Measurements from ENCODE around the gene PI16.

The PI16 gene

DNA sequence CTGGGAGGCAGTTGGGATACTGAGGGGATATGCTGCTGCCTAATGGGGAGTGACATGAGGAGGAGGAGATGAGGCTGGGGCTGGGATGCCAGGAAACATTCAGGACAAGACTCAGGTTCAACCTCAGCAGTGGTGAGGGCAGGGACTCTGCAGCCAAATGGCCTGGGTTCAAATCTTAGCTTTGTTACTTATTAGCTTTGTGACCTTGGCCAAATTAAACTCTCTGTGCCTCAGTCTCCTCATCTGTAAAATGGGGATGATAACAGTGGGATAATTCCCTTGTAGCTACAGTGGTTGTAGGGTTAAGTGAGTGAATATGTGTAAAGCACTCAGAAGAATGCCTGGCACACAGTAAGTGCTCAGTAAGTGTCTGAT, 1.9 kb downstream of the PI16 start:
- TF ChIP-seq, protein P1, sequence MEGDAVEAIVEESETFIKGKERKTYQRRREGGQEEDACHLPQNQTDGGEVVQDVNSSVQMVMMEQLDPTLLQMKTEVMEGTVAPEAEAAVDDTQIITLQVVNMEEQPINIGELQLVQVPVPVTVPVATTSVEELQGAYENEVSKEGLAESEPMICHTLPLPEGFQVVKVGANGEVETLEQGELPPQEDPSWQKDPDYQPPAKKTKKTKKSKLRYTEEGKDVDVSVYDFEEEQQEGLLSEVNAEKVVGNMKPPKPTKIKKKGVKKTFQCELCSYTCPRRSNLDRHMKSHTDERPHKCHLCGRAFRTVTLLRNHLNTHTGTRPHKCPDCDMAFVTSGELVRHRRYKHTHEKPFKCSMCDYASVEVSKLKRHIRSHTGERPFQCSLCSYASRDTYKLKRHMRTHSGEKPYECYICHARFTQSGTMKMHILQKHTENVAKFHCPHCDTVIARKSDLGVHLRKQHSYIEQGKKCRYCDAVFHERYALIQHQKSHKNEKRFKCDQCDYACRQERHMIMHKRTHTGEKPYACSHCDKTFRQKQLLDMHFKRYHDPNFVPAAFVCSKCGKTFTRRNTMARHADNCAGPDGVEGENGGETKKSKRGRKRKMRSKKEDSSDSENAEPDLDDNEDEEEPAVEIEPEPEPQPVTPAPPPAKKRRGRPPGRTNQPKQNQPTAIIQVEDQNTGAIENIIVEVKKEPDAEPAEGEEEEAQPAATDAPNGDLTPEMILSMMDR (IDR thresholded peaks at IDR 0.05; ENCODE audit: control insufficient read depth, extremely low read depth, insufficient read depth): no peak
- DNase-seq (ENCODE audit: low read depth): no peak
- no peak overlapping the region for H3K4me3 ChIP-seq (ENCODE audit: low read depth, low read length)

DNA sequence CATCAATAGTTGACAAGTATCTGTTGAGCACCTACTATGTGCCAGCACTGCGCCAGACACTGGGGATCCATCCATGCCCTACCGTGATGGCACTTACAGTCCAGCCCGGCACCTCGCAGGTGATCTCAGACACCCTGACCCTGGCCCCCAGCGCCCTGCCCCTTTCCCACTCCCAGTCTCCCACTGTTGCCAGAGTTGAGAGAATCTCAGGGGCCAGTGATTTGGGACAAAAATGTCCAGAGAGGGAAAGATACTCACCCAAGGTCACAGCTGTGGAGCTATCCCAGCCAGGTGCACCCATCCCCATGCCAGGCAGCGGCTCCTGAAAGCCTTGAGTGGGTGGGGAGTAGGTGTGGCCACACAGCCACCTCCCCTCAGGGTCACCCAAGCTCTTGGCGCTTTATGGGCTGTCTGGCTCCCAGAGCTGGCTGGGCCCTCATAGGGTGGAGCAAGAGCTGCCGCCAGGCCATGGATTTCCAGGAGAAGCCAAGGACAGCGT, 3.3 kb downstream of the PI16 start:
- H3K4me3 ChIP-seq (ENCODE audit: low read depth, low read length): no peak overlapping the region
- DNase-seq (ENCODE audit: low read depth): no peak
- TF ChIP-seq, protein P1 (IDR thresholded peaks at IDR 0.05; ENCODE audit: control insufficient read depth, extremely low read depth, insufficient read depth): no peak

DNA sequence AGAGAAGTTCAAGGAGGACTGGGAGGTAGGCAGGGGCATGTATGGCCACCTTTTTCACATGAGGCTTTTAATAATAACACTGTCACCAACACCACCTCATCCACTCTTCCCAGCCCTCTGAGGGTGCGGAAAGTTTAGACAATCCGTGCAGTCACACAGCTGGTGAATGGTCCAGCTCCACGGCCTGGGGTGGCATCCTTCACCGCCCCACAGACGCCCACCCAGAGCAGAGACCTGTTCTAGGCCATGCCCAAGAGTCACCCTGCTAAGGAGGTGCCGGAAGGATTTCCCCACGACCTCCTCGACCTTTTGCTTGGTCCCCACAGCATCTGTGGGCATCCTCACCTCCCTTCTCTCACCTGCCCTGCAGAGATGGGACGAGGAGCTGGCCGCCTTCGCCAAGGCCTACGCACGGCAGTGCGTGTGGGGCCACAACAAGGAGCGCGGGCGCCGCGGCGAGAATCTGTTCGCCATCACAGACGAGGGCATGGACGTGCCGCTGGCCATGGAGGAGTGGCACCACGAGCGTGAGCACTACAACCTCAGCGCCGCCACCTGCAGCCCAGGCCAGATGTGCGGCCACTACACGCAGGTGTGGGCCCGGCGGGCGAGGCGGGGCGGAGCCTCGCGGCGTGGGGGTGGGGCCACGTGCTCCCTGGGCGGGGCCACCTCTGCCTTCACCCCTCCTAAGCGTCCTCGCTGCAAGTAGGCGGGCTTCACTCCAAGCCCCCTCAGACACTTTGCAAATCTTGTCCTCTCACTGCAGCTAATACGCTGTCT, 4.4 kb downstream of the PI16 start:
- no peak overlapping the region for H3K4me3 ChIP-seq (ENCODE audit: low read depth, low read length)
- TF ChIP-seq, protein P1 (IDR thresholded peaks at IDR 0.05; ENCODE audit: control insufficient read depth, extremely low read depth, insufficient read depth): no peak
- no peak for DNase-seq (ENCODE audit: low read depth)

- H3K4me3 ChIP-seq (ENCODE audit: low read depth, low read length): no peak overlapping the region
- no peak for DNase-seq (ENCODE audit: low read depth)
- TF ChIP-seq, protein P1 (IDR thresholded peaks at IDR 0.05; ENCODE audit: control insufficient read depth, extremely low read depth, insufficient read depth): no peak
These were observed 5.2 kb downstream of the PI16 start for GRCh38 chr6:36959555-36960250.

GRCh38 chr6:36961441-36962435, 7.2 kb downstream of the PI16 start:
- no peak for DNase-seq (ENCODE audit: low read depth)
- TF ChIP-seq, protein P1 (IDR thresholded peaks at IDR 0.05; ENCODE audit: control insufficient read depth, extremely low read depth, insufficient read depth): no peak
- H3K4me3 ChIP-seq (ENCODE audit: low read depth, low read length): no peak overlapping the region

GRCh38 chr6:36962874-36963273, 8.3 kb downstream of the PI16 start:
- H3K4me3 ChIP-seq (ENCODE audit: low read depth, low read length): no peak overlapping the region
- DNase-seq (ENCODE audit: low read depth): no peak
- TF ChIP-seq, protein P1 (IDR thresholded peaks at IDR 0.05; ENCODE audit: control insufficient read depth, extremely low read depth, insufficient read depth): no peak

Measured in LNCaP clone FGC (cell line).